HCT116 (cell line): ENCODE results near the gene SELENOM. TPM values are rescaled to one million over a fixed set of nuclear protein-coding genes. Genes with fewer than 3 reads are reported as not detected.
A peak's percentile ranks its signal among the peaks of the same experiment; 100 is the strongest.

Experiments
- ATAC-seq: fragments of 200-7000 bp; cut with Tn5 transposase; 2 replicates; pipeline ENCODE4 v1.9.1; 2020; ENCODE audit warnings: mild to moderate bottlenecking, moderate library complexity
- BruUV-seq: library from RNA; stranded (reverse); fragments of 400-500 nt; replicated peaks from 2 replicates; lab custom pipeline; 2021; lab: Mats Ljungman, UMichigan
- CTCF ChIA-PET: fragments of 300-600 bp; sonication (Branson Sonifier 250); formaldehyde crosslinking; loops from one replicate; lab custom pipeline; 2021; ENCODE audit warnings: antibody characterized with exemption; lab: Charles Lee
- POLR2A ChIA-PET: fragments of 300-600, 350-600 bp; sonication (Branson Sonifier 250); formaldehyde crosslinking; loops from one replicate; lab custom pipeline; 2021; ENCODE audit warnings: antibody characterized with exemption; lab: Charles Lee
- RAD21 ChIA-PET, 2 experiments: fragments of 300-600 bp; sonication (Branson Sonifier 250); formaldehyde crosslinking; loops; one replicate each; lab custom pipeline; 2023; ENCODE audit warnings: low total read pairs in 2 of 2; ENCODE audit not compliant: uncharacterized antibody in 2 of 2, unreplicated experiment in 2 of 2, low non-redundant PET in 1 of 2; lab: Charles Lee
- DNase-seq: peaks from one replicate; pipeline ENCODE4 v3.0.0-alpha.2; 2010; ENCODE audit warnings: low read depth, low spot score
- H2AFZ ChIP-seq: fragments of 200-600 bp; shearing (Covaris generic), sonication (generic); 2 replicates; pipeline ENCODE4 v1.6.1; 2017; ENCODE audit warnings: low read depth, mixed run types, mixed read lengths, antibody characterized with exemption, low read length; ENCODE audit not compliant: poor library complexity, severe bottlenecking
- H3K27ac ChIP-seq: 2 replicates; pipeline ENCODE4 v1.5.1; 2012; ENCODE audit warnings: low read depth, low read length
- H3K27me3 ChIP-seq: fragments of 200-600 bp; sonication (generic); 2 replicates; pipeline ENCODE4 v1.6.1; 2016; ENCODE audit warnings: mixed run types, low read length, mixed read lengths; ENCODE audit not compliant: insufficient read depth
- H3K36me3 ChIP-seq, 2 experiments: fragments of 200-500 bp in 1 of 2; fragments of 200-600 bp in 1 of 2; sonication (Bioruptor generic) in 1 of 2; sonication (generic) in 1 of 2; 2 replicates each; pipeline versions ENCODE4 v1.5.1 to v1.6.1; 2014 to 2016; ENCODE audit warnings: low read length in 2 of 2, inconsistent platforms in 1 of 2, mixed read lengths in 1 of 2, mixed run types in 1 of 2; ENCODE audit not compliant: insufficient read depth in 2 of 2, control insufficient read depth in 1 of 2
- H3K4me1 ChIP-seq, 2 experiments: fragments of 200-600 bp in 1 of 2; sonication (generic) in 1 of 2; 2 replicates each; pipeline versions ENCODE4 v1.5.1 to v1.6.1; 2012 to 2017; ENCODE audit warnings: low read length in 2 of 2, inconsistent platforms in 1 of 2, mild to moderate bottlenecking in 1 of 2, mixed read lengths in 1 of 2, mixed run types in 1 of 2, moderate library complexity in 1 of 2; ENCODE audit not compliant: insufficient read depth in 2 of 2, control insufficient read depth in 1 of 2
- H3K4me2 ChIP-seq: fragments of 200-600 bp; sonication (generic); 2 replicates; pipeline ENCODE4 v1.6.1; 2017; ENCODE audit warnings: mixed run types, low read length, mixed read lengths
- H3K4me3 ChIP-seq, 2 experiments: fragments of 200-600 bp in 1 of 2; sonication (generic) in 1 of 2; replicated peaks in 1 of 2; 2 replicates each; pipeline ENCODE4 v1.5.1; 2011 to 2016; ENCODE audit warnings: low read length in 2 of 2, control low read depth in 1 of 2, low read depth in 1 of 2, mild to moderate bottlenecking in 1 of 2, mixed read lengths in 1 of 2, mixed run types in 1 of 2
- H3K79me2 ChIP-seq: fragments of 200-600 bp; sonication (generic); 2 replicates; pipeline ENCODE4 v1.6.1; 2017; ENCODE audit warnings: mild to moderate bottlenecking, mixed run types, low read length, moderate library complexity, mixed read lengths; ENCODE audit not compliant: insufficient read depth
- H3K9ac ChIP-seq: fragments of 200-600 bp; sonication (generic); 2 replicates; pipeline ENCODE4 v1.6.1; 2016; ENCODE audit warnings: low read length, mixed read lengths
- H3K9me2 ChIP-seq: fragments of 200-600 bp; sonication (generic), shearing (Covaris generic); 2 replicates; pipeline ENCODE4 v1.6.1; 2017; ENCODE audit warnings: mixed run types, mild to moderate bottlenecking, moderate library complexity; ENCODE audit not compliant: insufficient read depth
- H3K9me3 ChIP-seq, 2 experiments: fragments of 200-500 bp in 1 of 2; fragments of 200-600 bp in 1 of 2; sonication (Bioruptor generic) in 1 of 2; sonication (generic) in 1 of 2; 2 replicates each; pipeline ENCODE4 v1.6.1; 2014 to 2017; ENCODE audit warnings: low read length in 2 of 2, mixed read lengths in 2 of 2, inconsistent platforms in 1 of 2, low read depth in 1 of 2, mild to moderate bottlenecking in 1 of 2, mixed run types in 1 of 2, moderate library complexity in 1 of 2; ENCODE audit not compliant: control insufficient read depth in 1 of 2, insufficient read depth in 1 of 2
- H4K20me1 ChIP-seq: fragments of 200-600 bp; sonication (generic), shearing (Covaris generic); 2 replicates; pipeline ENCODE4 v1.6.1; 2017; ENCODE audit warnings: mixed run types, mild to moderate bottlenecking, moderate library complexity; ENCODE audit not compliant: insufficient read depth
- CEBPB ChIP-seq: IDR thresholded peaks from 2 replicates; pipeline ENCODE4 v1.6.1; 2012; ENCODE audit warnings: low read depth
- CTCF ChIP-seq, 3 experiments: fragments of 200-600 bp in 1 of 3; sonication (generic) in 1 of 3; IDR thresholded peaks in 2 of 3; conservative IDR thresholded peaks in 1 of 3; 2 replicates each; pipeline ENCODE4 v1.5.1; 2012 to 2017; ENCODE audit warnings: low read depth in 2 of 3, low read length in 2 of 3, antibody characterized with exemption in 1 of 3, borderline replicate concordance in 1 of 3, control low read depth in 1 of 3, mild to moderate bottlenecking in 1 of 3, mixed read lengths in 1 of 3, mixed run types in 1 of 3, moderate library complexity in 1 of 3; ENCODE audit not compliant: insufficient read depth in 1 of 3
- EZH2phosphoT487 ChIP-seq: fragments of 200-600 bp; IDR thresholded peaks from 2 replicates; pipeline ENCODE4 v1.6.1; 2018; ENCODE audit warnings: antibody characterized with exemption, borderline replicate concordance
- FOSL1 ChIP-seq: IDR thresholded peaks from 2 replicates; pipeline ENCODE4 v1.6.1; 2012; ENCODE audit warnings: low read depth
- POLR2A ChIP-seq: IDR thresholded peaks from 2 replicates; pipeline ENCODE4 v1.7.0; 2011; ENCODE audit warnings: borderline replicate concordance; ENCODE audit not compliant: insufficient read depth, insufficient read length; ENCODE audit errors: extremely low read depth
- POLR2AphosphoS5 ChIP-seq: IDR thresholded peaks from 2 replicates; pipeline ENCODE4 v1.6.1; 2011; ENCODE audit warnings: mild to moderate bottlenecking, low read depth, low read length, moderate library complexity
- RAD21 ChIP-seq: IDR thresholded peaks from 2 replicates; pipeline ENCODE4 v1.6.1; 2012; ENCODE audit warnings: low read depth, mild to moderate bottlenecking
- SIN3A ChIP-seq: IDR thresholded peaks from 2 replicates; pipeline ENCODE4 v1.6.1; 2012; ENCODE audit warnings: low read depth
- SP1 ChIP-seq: IDR thresholded peaks from 2 replicates; pipeline ENCODE4 v1.6.1; 2012; ENCODE audit warnings: low read depth
- SRF ChIP-seq: IDR thresholded peaks from 2 replicates; pipeline ENCODE4 v1.6.1; 2012; ENCODE audit warnings: low read depth
- TCF7L2 ChIP-seq: IDR thresholded peaks from 2 replicates; pipeline ENCODE4 v1.7.0; 2011; ENCODE audit warnings: borderline replicate concordance, inconsistent platforms; ENCODE audit not compliant: insufficient read depth, insufficient read length; ENCODE audit errors: extremely low read depth
- YY1 ChIP-seq: IDR thresholded peaks from 2 replicates; pipeline ENCODE4 v1.6.1; 2011; ENCODE audit warnings: low read length, low read depth, moderate library complexity, mild to moderate bottlenecking; ENCODE audit not compliant: insufficient replicate concordance; ENCODE audit errors: extremely low read depth
- ZNF274 ChIP-seq: fragments of 200-500 bp; sonication (Bioruptor generic); IDR thresholded peaks from 2 replicates; pipeline ENCODE4 v1.6.1; 2014; ENCODE audit warnings: mild to moderate bottlenecking, low read depth, low read length, inconsistent platforms
- intact Hi-C: fragments of 100-400 bp; cut with micrococcal nuclease; formaldehyde crosslinking; loops from 2 replicates; pipeline ENCODE4 v1.10.0; 2022
- total RNA-seq: library from RNA; stranded (reverse); gene quantifications from one replicate; pipeline ENCODE4 v1.2.1, GENCODE V29; 2021; ENCODE audit not compliant: unreplicated experiment
- TF ChIP-seq, protein P1 (sequence below): IDR thresholded peaks from 2 replicates; pipeline ENCODE4 v1.6.1; 2012; ENCODE audit warnings: low read depth
- TF ChIP-seq, protein P2 (sequence below): IDR thresholded peaks from 2 replicates; pipeline ENCODE4 v1.6.1; 2012

The SELENOM gene
- total RNA-seq, 1 experiment from 2014 or later = 65.6 TPM

DNA sequence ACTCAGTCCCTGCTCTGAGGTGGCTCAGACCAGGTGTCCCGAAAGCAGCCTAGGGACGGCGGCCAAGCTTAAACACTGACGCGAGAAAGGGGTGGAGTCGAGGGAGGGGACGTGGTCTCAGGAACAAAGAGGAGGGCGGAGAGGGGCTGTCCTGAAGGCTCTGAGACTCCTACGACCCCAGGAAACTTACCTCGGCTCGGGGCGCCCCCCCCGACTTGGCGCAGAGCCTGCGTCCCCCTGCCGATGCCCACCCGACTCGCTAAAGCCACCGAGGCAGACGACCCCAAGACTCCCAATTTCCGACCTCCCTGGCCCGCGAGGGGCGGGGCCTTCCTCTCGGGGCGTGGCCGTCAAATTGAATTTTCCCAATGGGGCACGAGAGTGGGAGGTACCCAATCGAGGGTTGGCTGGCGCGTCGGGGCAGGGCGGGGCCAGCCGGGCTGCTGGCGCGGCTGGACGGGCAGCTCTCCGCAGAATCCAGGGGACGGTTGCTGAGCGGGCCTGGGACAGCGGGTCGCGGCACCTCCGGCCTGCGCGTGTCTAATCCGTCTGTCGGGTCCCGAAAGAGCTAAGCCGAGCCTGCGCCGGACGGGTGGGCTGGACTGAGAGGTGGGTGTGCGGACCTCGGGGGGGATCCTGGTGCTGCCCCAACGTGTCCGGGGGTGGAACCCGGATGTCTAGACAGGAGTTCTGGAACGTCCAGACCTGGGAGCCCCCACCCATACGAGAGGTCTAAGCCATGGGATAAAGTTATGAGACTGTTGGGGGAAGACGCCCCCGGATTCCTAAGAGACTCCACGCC lies 26.3 kb downstream of the SELENOM start, which contains the start of gene SMTN:
Gene SMTN, plus strand, starts transcription at position 471 of the 802 bp plus-strand sequence. CDS start 1,941 bp downstream, outside the sequence.
- Histone ChIP-seq H2AFZ (no peak within 1 kb of the TSS), H3K27ac (peak within 1 kb of the TSS; percentile 94), H3K4me2 (peak within 1 kb of the TSS; percentile 85), H3K9ac (peak within 1 kb of the TSS; percentile 89), H3K79me2 (peaks cover 46% of the 10 kb centered on the region), H4K20me1 (no peaks in the 10 kb centered on the region), H3K9me3 (no peaks in the 10 kb centered on the region), H3K4me3 (peak within 1 kb of the TSS; percentile 78 to 93), H3K27me3 (no peaks in the 10 kb centered on the region), H3K4me1 (peaks cover 30 to 64% of the 10 kb centered on the region in 2 experiments), H3K36me3 (no peaks in the 10 kb centered on the region), H3K9me2 (no peaks in the 10 kb centered on the region)
- CTCF ChIA-PET = interaction anchor here (0.6 to 3.5 kb wide), 7 partner anchors 17 to 204 kb away, joined by 3 to 25 read pairs (median 4); partner anchors contain the start of genes MORC2, SELENOM and TUG1
- DNase-seq (peak; percentile 83), ATAC-seq (peak; percentile 71)
- intact Hi-C loops = loop anchor here (5.0 to 10.0 kb wide), 2 partner anchors 114 to 656 kb away; partner anchors contain the start of genes MORC2, MTFP1 and TUG1
- no TSS peak for BruUV-seq
- POLR2A ChIA-PET = interaction anchor here (0.7 to 7.6 kb wide), 13 partner anchors 10 to 130 kb away, joined by 3 to 86 read pairs (median 4); partner anchors contain the start of genes INPP5J, MORC2, SELENOM and TUG1
- RAD21 ChIA-PET = interaction anchor here in 1 of 2 experiments (0.9 kb wide), 1 partner anchor 1348 kb away, joined by 5 read pairs; no protein-coding TSS in a partner anchor
- peak; percentile 97 for TF ChIP-seq POLR2AphosphoS5
- no peak for TF ChIP-seq YY1
- no peak for TF ChIP-seq RAD21
- TF ChIP-seq FOSL1 = no peak
- no peak for TF ChIP-seq SIN3A
- TF ChIP-seq POLR2A = peak; percentile 81
- no peak for TF ChIP-seq ZNF274
- peak; percentile 68 for TF ChIP-seq TCF7L2
- TF ChIP-seq, protein P1, sequence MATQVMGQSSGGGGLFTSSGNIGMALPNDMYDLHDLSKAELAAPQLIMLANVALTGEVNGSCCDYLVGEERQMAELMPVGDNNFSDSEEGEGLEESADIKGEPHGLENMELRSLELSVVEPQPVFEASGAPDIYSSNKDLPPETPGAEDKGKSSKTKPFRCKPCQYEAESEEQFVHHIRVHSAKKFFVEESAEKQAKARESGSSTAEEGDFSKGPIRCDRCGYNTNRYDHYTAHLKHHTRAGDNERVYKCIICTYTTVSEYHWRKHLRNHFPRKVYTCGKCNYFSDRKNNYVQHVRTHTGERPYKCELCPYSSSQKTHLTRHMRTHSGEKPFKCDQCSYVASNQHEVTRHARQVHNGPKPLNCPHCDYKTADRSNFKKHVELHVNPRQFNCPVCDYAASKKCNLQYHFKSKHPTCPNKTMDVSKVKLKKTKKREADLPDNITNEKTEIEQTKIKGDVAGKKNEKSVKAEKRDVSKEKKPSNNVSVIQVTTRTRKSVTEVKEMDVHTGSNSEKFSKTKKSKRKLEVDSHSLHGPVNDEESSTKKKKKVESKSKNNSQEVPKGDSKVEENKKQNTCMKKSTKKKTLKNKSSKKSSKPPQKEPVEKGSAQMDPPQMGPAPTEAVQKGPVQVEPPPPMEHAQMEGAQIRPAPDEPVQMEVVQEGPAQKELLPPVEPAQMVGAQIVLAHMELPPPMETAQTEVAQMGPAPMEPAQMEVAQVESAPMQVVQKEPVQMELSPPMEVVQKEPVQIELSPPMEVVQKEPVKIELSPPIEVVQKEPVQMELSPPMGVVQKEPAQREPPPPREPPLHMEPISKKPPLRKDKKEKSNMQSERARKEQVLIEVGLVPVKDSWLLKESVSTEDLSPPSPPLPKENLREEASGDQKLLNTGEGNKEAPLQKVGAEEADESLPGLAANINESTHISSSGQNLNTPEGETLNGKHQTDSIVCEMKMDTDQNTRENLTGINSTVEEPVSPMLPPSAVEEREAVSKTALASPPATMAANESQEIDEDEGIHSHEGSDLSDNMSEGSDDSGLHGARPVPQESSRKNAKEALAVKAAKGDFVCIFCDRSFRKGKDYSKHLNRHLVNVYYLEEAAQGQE = no peak
- no peak for TF ChIP-seq SP1
- TF ChIP-seq, protein P2, sequence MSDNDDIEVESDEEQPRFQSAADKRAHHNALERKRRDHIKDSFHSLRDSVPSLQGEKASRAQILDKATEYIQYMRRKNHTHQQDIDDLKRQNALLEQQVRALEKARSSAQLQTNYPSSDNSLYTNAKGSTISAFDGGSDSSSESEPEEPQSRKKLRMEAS = no peak
- TF ChIP-seq EZH2phosphoT487 = no peak
- no peak for TF ChIP-seq SRF
- no peak for TF ChIP-seq CEBPB
- TF ChIP-seq CTCF (IDR thresholded peaks at IDR 0.05 in 2 of 3, conservative IDR thresholded peaks at IDR 0.05 in 1 of 3; ENCODE audit: borderline replicate concordance in 1 of 3, insufficient read depth in 1 of 3, low read depth in 2 of 3, low read length in 2 of 3) = no peak
- TF ChIP-seq, all 23 proteins: peak for 3
